ENCODE data around the gene STK17A. TPM values are rescaled to one million over a fixed set of nuclear protein-coding genes. Genes with fewer than 3 reads are reported as not detected.

STK17A gene
- total RNA-seq = 93.4 and 114 TPM in 2 replicates

GRCh38 chr7:43582503-43583423 is at the start of gene STK17A:
TSS of gene STK17A (plus strand) at chr7:43583108. CDS start at chr7:43583244, 136 bp downstream.

Other genes starting within 250 kb of the STK17A start
- 45.7 and 53.9 TPM in 2 replicates for gene COA1, start 146.4 kb downstream of the STK17A start, total RNA-seq
- 18.9 and 20.3 TPM in 2 replicates for gene BLVRA, start 175.6 kb downstream of the STK17A start, total RNA-seq

All from vein endothelial cell (primary cell).